GM21526 (cell line): Measurements from ENCODE around the gene PCMT1.
"Not testable (repeated sequence)": the region's sequence is repeated elsewhere in the genome, so short reads cannot be mapped to it uniquely, and the experiment has no call there.

Experiments used
- ATAC-seq: cut with Tn5 transposase; IDR thresholded peaks from one replicate; pipeline ENCODE4 v1.9.1; 2021; ENCODE audit warnings: moderate library complexity; ENCODE audit not compliant: unreplicated experiment, low FRiP score

Gene PCMT1

GRCh38 chr6:149809798-149810197 is 60.3 kb downstream of the PCMT1 start:
- no peak for ATAC-seq

- no peak for ATAC-seq
These were observed 63.8 kb downstream of the PCMT1 start for GRCh38 chr6:149813351-149813750.

GRCh38 chr6:149815788-149816187 is 66.2 kb downstream of the PCMT1 start:
- peak; percentile 71 for ATAC-seq

- ATAC-seq = no peak
These were observed 71.0 kb downstream of the PCMT1 start for GRCh38 chr6:149820506-149820905.

GRCh38 chr6:149821492-149821891 is 72.0 kb downstream of the PCMT1 start:
- ATAC-seq = no peak

- ATAC-seq = no peak
These were observed 73.5 kb downstream of the PCMT1 start for GRCh38 chr6:149823013-149823412.

GRCh38 chr6:149825292-149825691 is 75.8 kb downstream of the PCMT1 start:
- no peak for ATAC-seq

- ATAC-seq = no peak
These were observed 81.3 kb downstream of the PCMT1 start for GRCh38 chr6:149830731-149831307.

GRCh38 chr6:149831308-149831820 is 81.8 kb downstream of the PCMT1 start:
- no peak for ATAC-seq

- ATAC-seq = no peak
These were observed 84.1 kb downstream of the PCMT1 start for GRCh38 chr6:149833651-149834050.

GRCh38 chr6:149834513-149835481 is 85.3 kb downstream of the PCMT1 start:
- no peak for ATAC-seq

GRCh38 chr6:149840345-149841075 is 91.0 kb downstream of the PCMT1 start:
- no peak for ATAC-seq

GRCh38 chr6:149842331-149842730 is 92.8 kb downstream of the PCMT1 start:
- ATAC-seq = no peak

- ATAC-seq = no peak
These were observed 93.6 kb downstream of the PCMT1 start for GRCh38 chr6:149843051-149843633.

GRCh38 chr6:149844036-149844435 is 94.5 kb downstream of the PCMT1 start:
- not testable (repeated sequence) for ATAC-seq

GRCh38 chr6:149844480-149844879 is 94.9 kb downstream of the PCMT1 start:
- no peak for ATAC-seq

- no peak for ATAC-seq
These were observed 96.0 kb downstream of the PCMT1 start for GRCh38 chr6:149845549-149845948.

GRCh38 chr6:149846321-149846720 is 96.8 kb downstream of the PCMT1 start:
- no peak for ATAC-seq

- no peak for ATAC-seq
These were observed 98.4 kb downstream of the PCMT1 start for GRCh38 chr6:149847939-149848267.

- not testable (repeated sequence) for ATAC-seq
These were observed 98.8 kb downstream of the PCMT1 start for GRCh38 chr6:149848343-149848742.
